ENCODE measurements around the gene MRPL50.

Gene MRPL50

DNA sequence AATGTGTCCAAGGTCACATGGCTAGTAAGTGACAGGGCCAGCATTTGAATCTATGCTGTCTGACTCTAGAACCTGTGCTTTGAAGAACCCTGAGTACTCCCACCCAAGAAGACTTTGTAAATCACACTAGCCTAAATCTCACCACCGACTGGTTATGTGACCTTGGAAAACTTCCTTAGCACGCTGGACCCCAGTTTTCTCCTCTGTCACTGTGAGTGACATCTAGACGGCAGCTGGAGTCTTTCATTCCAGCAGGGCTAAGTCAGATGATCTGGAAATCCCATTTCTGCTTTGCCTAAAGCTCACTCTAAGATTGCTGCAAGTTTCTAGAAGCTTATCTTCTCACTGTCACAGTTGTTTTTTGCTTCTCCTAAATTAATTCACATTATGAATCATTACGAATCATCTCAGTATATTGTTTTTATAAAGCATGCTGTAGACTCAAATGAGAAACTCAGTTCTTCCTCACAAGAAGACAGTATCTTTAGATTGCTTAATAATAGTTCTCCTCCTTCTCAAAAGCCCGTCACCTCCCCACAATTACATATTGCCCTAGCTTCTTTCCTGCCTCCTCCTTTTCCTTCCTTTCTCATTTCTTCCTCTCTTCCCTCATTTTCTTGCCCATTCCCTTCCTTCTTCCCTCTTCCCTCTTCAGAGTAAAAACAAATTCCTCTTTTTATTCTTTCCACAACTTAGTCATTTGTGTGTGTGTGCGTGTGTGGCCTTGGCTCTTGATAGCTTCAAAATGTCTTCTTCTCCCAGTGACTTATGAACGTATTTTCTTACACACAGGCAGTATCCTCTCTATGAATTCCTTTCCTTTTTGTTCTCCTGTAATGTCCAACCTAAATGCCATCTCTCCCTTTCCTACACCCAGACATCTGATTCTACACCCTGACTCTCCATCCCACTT is 20.4 kb upstream of the MRPL50 start:
- no peak overlapping the region for H3K4me3 ChIP-seq (ENCODE audit: low read depth, low read length)
- TF ChIP-seq, protein P1, sequence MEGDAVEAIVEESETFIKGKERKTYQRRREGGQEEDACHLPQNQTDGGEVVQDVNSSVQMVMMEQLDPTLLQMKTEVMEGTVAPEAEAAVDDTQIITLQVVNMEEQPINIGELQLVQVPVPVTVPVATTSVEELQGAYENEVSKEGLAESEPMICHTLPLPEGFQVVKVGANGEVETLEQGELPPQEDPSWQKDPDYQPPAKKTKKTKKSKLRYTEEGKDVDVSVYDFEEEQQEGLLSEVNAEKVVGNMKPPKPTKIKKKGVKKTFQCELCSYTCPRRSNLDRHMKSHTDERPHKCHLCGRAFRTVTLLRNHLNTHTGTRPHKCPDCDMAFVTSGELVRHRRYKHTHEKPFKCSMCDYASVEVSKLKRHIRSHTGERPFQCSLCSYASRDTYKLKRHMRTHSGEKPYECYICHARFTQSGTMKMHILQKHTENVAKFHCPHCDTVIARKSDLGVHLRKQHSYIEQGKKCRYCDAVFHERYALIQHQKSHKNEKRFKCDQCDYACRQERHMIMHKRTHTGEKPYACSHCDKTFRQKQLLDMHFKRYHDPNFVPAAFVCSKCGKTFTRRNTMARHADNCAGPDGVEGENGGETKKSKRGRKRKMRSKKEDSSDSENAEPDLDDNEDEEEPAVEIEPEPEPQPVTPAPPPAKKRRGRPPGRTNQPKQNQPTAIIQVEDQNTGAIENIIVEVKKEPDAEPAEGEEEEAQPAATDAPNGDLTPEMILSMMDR (IDR thresholded peaks at IDR 0.05; ENCODE audit: low read depth, low read length) = no peak

GRCh38 chr9:101417977-101418376 is 19.6 kb upstream of the MRPL50 start:
- TF ChIP-seq, protein P1 (IDR thresholded peaks at IDR 0.05; ENCODE audit: low read depth, low read length) = no peak
- no peak overlapping the region for H3K4me3 ChIP-seq (ENCODE audit: low read depth, low read length)

DNA sequence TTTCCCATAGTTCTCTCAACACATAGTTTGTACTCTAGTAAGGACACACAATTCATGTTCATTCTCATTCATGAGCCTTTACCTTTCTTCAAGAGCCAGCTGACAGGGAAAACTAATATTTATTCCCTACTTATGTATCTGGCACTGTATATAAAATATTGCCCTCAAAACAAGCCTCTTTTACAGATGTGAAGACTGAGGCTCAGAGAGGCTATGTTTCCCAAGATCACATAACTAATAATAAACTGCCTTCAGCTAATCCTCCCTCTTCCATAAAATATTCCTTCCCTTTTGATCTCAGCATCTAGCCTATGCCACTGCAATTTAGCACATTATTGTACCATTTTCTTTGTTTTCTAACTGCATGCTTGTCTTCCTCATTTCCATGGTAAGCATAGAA is 19.0 kb upstream of the MRPL50 start:
- no peak overlapping the region for H3K4me3 ChIP-seq (ENCODE audit: low read depth, low read length)
- TF ChIP-seq, protein P1 (IDR thresholded peaks at IDR 0.05; ENCODE audit: low read depth, low read length) = no peak

- TF ChIP-seq, protein P1 (IDR thresholded peaks at IDR 0.05; ENCODE audit: low read depth, low read length) = no peak
- no peak overlapping the region for H3K4me3 ChIP-seq (ENCODE audit: low read depth, low read length)
These were observed 17.2 kb upstream of the MRPL50 start for GRCh38 chr9:101415578-101415977.

- TF ChIP-seq, protein P1 (IDR thresholded peaks at IDR 0.05; ENCODE audit: low read depth, low read length) = no peak
- H3K4me3 ChIP-seq (ENCODE audit: low read depth, low read length) = no peak overlapping the region
These were observed 16.4 kb upstream of the MRPL50 start for GRCh38 chr9:101414839-101415238.

GRCh38 chr9:101409079-101409477 is 10.7 kb upstream of the MRPL50 start:
- no peak overlapping the region for H3K4me3 ChIP-seq (ENCODE audit: low read depth, low read length)
- TF ChIP-seq, protein P1 (IDR thresholded peaks at IDR 0.05; ENCODE audit: low read depth, low read length) = no peak

GRCh38 chr9:101408374-101409078 is 10.1 kb upstream of the MRPL50 start:
- TF ChIP-seq, protein P1 (IDR thresholded peaks at IDR 0.05; ENCODE audit: low read depth, low read length) = no peak

More at GRCh38 chr9:101408374-101409078, 10.1 kb upstream of the MRPL50 start:
- H3K4me3 ChIP-seq (ENCODE audit: low read depth, low read length) = no peak overlapping the region

Data from WI38 (cell line).